Fibroblast of lung (primary cell): ENCODE data around the gene ITGA8. TPM values are rescaled to one million over a fixed set of nuclear protein-coding genes. Genes with fewer than 3 reads are reported as not detected.

Source experiments
- DNase-seq, 2 donors: peaks; one replicate each; pipeline versions ENCODE4 v3.0.0 to v3.0.0-alpha.2; 2010; ENCODE audit warnings: low read depth in 2 of 2
- H2AFZ ChIP-seq: 2 replicates; pipeline ENCODE4 v1.5.1; 2012; ENCODE audit warnings: low read length, control low read depth, inconsistent platforms
- H3K27ac ChIP-seq: 2 replicates; pipeline ENCODE4 v1.5.1; 2011; ENCODE audit warnings: low read length, control low read depth; ENCODE audit not compliant: insufficient read depth
- H3K27me3 ChIP-seq: 2 replicates; pipeline ENCODE4 v1.5.1; 2011; ENCODE audit warnings: mild to moderate bottlenecking, low read length; ENCODE audit not compliant: control insufficient read depth, insufficient read depth
- H3K36me3 ChIP-seq: 2 replicates; pipeline ENCODE4 v1.5.1; 2011; ENCODE audit warnings: low read length; ENCODE audit not compliant: control insufficient read depth, insufficient read depth
- H3K4me1 ChIP-seq: 2 replicates; pipeline ENCODE4 v1.5.1; 2011; ENCODE audit warnings: low read length; ENCODE audit not compliant: control insufficient read depth, insufficient read depth; ENCODE audit errors: extremely low read depth
- H3K4me2 ChIP-seq: 2 replicates; pipeline ENCODE4 v1.5.1; 2011; ENCODE audit warnings: low read length, control low read depth; ENCODE audit not compliant: insufficient read depth; ENCODE audit errors: extremely low read depth
- H3K4me3 ChIP-seq, 4 experiments: fragments of 200-600 bp in 1 of 4; sonication (generic) in 1 of 4; replicated peaks in 1 of 4; 2 replicates each; pipeline ENCODE4 v1.5.1; 2011 to 2016; ENCODE audit warnings: low read length in 4 of 4, low read depth in 3 of 4, mild to moderate bottlenecking in 3 of 4, control low read depth in 2 of 4, inconsistent platforms in 1 of 4, mixed read lengths in 1 of 4; ENCODE audit not compliant: insufficient read depth in 1 of 4; ENCODE audit errors: control extremely low read depth in 1 of 4
- H3K79me2 ChIP-seq: 2 replicates; pipeline ENCODE4 v1.5.1; 2012; ENCODE audit warnings: mild to moderate bottlenecking, low read length, inconsistent platforms; ENCODE audit not compliant: control insufficient read depth, insufficient read depth
- H3K9ac ChIP-seq: 2 replicates; pipeline ENCODE4 v1.5.1; 2011; ENCODE audit warnings: mild to moderate bottlenecking, low read length, control low read depth; ENCODE audit not compliant: insufficient read depth
- H3K9me3 ChIP-seq: 2 replicates; pipeline ENCODE4 v1.5.1; 2012; ENCODE audit warnings: low read depth, low read length; ENCODE audit not compliant: control insufficient read depth, insufficient read depth
- H4K20me1 ChIP-seq: 2 replicates; pipeline ENCODE4 v1.5.1; 2011; ENCODE audit warnings: low read length; ENCODE audit not compliant: control insufficient read depth, insufficient read depth; ENCODE audit errors: extremely low read depth
- EZH2 ChIP-seq: IDR thresholded peaks from 2 replicates; pipeline ENCODE4 v1.5.1; 2012; ENCODE audit warnings: low read length, control low read depth, mild to moderate bottlenecking; ENCODE audit errors: missing control alignments
- polyA plus RNA-seq, 2 donors: library from polyadenylated mRNA; depleted of rRNA in 1 of 2; stranded (reverse) in 1 of 2; unstranded in 1 of 2; fragments of >200 nt; gene quantifications; 2 replicates each; pipeline ENCODE4 v1.2.1, GENCODE V29; 2011 to 2012; ENCODE audit warnings: missing spikeins in 1 of 2
- total RNA-seq: library from RNA; depleted of rRNA; stranded (reverse); fragments of >200 nt; gene quantifications from 2 replicates; pipeline ENCODE4 v1.2.1, GENCODE V29; 2014
- TF ChIP-seq, protein P1 (sequence below), 2 donors: IDR thresholded peaks in 1 of 2; conservative IDR thresholded peaks in 1 of 2; 1 replicate in 1 of 2; 2 replicates in 1 of 2; pipeline ENCODE4 v1.5.1; 2011 to 2012; ENCODE audit warnings: low read length in 2 of 2, control low read depth in 1 of 2, inconsistent platforms in 1 of 2, low read depth in 1 of 2, mild to moderate bottlenecking in 1 of 2

The ITGA8 gene
- total and polyA plus RNA-seq, 2 donors (not counting 1 experiment from before 2014, with no cell fraction given), result 0.62 to 0.99 TPM

DNA sequence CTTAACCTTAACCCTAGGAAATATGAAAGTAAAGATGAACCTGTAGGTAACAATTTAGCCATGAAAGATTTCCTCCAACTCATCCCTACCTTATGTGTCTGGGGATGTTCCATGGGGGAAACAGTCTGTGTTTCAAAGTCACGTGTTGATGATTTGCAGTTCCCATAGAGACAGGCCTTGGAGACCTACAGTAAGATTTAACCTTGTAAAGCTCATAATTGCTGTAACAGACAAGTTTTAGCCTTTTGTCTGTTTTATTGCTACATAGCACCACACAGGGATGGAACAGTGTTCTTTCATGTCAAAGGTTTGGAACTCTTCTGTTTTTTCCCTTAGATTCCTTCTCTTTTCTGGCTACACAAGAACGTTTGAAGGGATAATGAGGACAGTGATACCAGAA, 35.2 kb upstream of the ITGA8 start:
- no peaks in the 10 kb centered on the region for H3K36me3 ChIP-seq
- H3K9me3 ChIP-seq, result no peaks in the 10 kb centered on the region
- TF ChIP-seq, protein P1, sequence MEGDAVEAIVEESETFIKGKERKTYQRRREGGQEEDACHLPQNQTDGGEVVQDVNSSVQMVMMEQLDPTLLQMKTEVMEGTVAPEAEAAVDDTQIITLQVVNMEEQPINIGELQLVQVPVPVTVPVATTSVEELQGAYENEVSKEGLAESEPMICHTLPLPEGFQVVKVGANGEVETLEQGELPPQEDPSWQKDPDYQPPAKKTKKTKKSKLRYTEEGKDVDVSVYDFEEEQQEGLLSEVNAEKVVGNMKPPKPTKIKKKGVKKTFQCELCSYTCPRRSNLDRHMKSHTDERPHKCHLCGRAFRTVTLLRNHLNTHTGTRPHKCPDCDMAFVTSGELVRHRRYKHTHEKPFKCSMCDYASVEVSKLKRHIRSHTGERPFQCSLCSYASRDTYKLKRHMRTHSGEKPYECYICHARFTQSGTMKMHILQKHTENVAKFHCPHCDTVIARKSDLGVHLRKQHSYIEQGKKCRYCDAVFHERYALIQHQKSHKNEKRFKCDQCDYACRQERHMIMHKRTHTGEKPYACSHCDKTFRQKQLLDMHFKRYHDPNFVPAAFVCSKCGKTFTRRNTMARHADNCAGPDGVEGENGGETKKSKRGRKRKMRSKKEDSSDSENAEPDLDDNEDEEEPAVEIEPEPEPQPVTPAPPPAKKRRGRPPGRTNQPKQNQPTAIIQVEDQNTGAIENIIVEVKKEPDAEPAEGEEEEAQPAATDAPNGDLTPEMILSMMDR (conservative IDR thresholded peaks at IDR 0.05 in 1 of 2, IDR thresholded peaks at IDR 0.05 in 1 of 2; ENCODE audit: low read depth in 1 of 2, low read length in 2 of 2), result no peak
- no peak for TF ChIP-seq EZH2
- H2AFZ ChIP-seq, result no peak overlapping the region
- H3K27me3 ChIP-seq, result no peaks in the 10 kb centered on the region
- no peak overlapping the region for H3K4me2 ChIP-seq
- no peaks in the 10 kb centered on the region for H4K20me1 ChIP-seq
- H3K79me2 ChIP-seq, result no peaks in the 10 kb centered on the region
- no peak overlapping the region for H3K9ac ChIP-seq
- no peak overlapping the region for H3K27ac ChIP-seq
- H3K4me3 ChIP-seq, result no peak overlapping the region
- DNase-seq, result no peak
- no peaks in the 10 kb centered on the region for H3K4me1 ChIP-seq

DNA sequence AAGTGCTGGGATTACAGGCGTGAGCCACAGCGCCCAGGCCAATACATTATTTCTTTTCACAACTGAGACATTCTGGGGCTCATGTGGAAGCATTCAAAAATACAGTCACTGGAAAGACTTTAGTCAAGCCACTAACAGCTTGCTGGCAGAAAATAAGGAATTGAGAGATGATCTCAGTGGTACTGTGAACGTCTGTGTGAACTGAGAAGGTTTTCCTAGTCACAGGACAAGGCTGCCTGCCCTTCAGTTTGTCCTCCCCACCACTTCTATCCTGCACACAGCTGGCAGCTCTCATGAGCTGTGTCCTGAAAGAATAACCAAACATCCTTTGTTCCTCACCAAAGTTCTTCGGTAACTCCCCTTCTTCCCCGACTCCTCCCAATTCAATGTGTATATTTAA, 31.3 kb upstream of the ITGA8 start:
- no peak overlapping the region for H3K4me3 ChIP-seq
- H3K4me2 ChIP-seq, result no peak overlapping the region
- no peaks in the 10 kb centered on the region for H3K9me3 ChIP-seq
- no peak for TF ChIP-seq EZH2
- TF ChIP-seq, protein P1 (conservative IDR thresholded peaks at IDR 0.05 in 1 of 2, IDR thresholded peaks at IDR 0.05 in 1 of 2; ENCODE audit: low read depth in 1 of 2, low read length in 2 of 2), result no peak
- DNase-seq, result peak in 1 of 2 donors; percentile 47
- H3K27me3 ChIP-seq, result no peaks in the 10 kb centered on the region
- no peak overlapping the region for H2AFZ ChIP-seq
- H4K20me1 ChIP-seq, result no peaks in the 10 kb centered on the region
- no peaks in the 10 kb centered on the region for H3K79me2 ChIP-seq
- H3K27ac ChIP-seq, result no peak overlapping the region
- no peak overlapping the region for H3K9ac ChIP-seq
- H3K4me1 ChIP-seq, result no peaks in the 10 kb centered on the region
- H3K36me3 ChIP-seq, result no peaks in the 10 kb centered on the region

DNA sequence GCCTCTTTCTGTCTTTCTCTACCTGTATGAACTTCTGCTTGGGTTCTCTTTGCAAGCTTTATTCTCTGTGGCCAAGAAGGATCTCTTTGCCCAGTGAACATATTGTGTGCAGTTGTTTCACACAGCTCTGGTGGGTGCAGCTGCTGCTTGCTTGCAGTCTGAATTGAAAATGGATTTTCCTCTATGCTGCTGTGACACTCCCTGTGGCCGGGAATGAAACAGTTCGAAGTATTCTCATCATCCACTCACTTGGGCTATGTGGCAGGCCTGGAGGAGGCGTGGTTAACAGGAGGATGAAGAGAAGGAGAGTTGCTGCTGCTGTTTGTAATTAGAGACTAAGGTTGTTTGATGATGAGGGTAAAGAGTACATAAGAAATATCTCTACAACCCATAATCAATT, 28.4 kb upstream of the ITGA8 start:
- TF ChIP-seq, protein P1 (conservative IDR thresholded peaks at IDR 0.05 in 1 of 2, IDR thresholded peaks at IDR 0.05 in 1 of 2; ENCODE audit: low read depth in 1 of 2, low read length in 2 of 2), result peak in 1 of 2 donors; percentile 11
- no peak for TF ChIP-seq EZH2
- H3K36me3 ChIP-seq, result no peaks in the 10 kb centered on the region

More for the DNA sequence above, 28.4 kb upstream of the ITGA8 start:
- Histone ChIP-seq H3K4me3 (no peak overlapping the region), H3K27ac (no peak overlapping the region), H3K4me2 (no peak overlapping the region), H3K79me2 (no peaks in the 10 kb centered on the region), H3K9me3 (no peaks in the 10 kb centered on the region), H4K20me1 (no peaks in the 10 kb centered on the region), H3K27me3 (no peaks in the 10 kb centered on the region), H3K9ac (no peak overlapping the region), H3K4me1 (no peaks in the 10 kb centered on the region), H2AFZ (no peak overlapping the region)
- DNase-seq, result peak in 1 of 2 donors; percentile 47
